ENCODE data around the gene DPH1. TPM values are rescaled to one million over a fixed set of nuclear protein-coding genes. Genes with fewer than 3 reads are reported as not detected.

DPH1 gene
- total and polyA plus RNA-seq, 5 experiments from 2014 or later: 26.6 to 124 (median 47.0) TPM

- no peaks in the 10 kb centered on the region for H3K9me3 Mint-ChIP-seq
- H3K27me3 Mint-ChIP-seq: no peaks in the 10 kb centered on the region
- ATAC-seq: no peak
- H3K36me3 Mint-ChIP-seq: peaks cover 6 to 61% (median 42%) of the 10 kb centered on the region in 3 donors
- no peak overlapping the region for H3K4me3 Mint-ChIP-seq
- no peak for DNase-seq
- H3K27ac Mint-ChIP-seq: peak overlapping the region in 3 of 10 donors; percentile 31 to 77 (median 49)
- H3K4me1 Mint-ChIP-seq: peaks cover 15 to 65% (median 24%) of the 10 kb centered on the region in 4 donors
- POLR2A ChIA-PET: no interaction called here
These were observed 54.2 kb downstream of the DPH1 start for GRCh38 chr17:2084036-2084765.

DNA sequence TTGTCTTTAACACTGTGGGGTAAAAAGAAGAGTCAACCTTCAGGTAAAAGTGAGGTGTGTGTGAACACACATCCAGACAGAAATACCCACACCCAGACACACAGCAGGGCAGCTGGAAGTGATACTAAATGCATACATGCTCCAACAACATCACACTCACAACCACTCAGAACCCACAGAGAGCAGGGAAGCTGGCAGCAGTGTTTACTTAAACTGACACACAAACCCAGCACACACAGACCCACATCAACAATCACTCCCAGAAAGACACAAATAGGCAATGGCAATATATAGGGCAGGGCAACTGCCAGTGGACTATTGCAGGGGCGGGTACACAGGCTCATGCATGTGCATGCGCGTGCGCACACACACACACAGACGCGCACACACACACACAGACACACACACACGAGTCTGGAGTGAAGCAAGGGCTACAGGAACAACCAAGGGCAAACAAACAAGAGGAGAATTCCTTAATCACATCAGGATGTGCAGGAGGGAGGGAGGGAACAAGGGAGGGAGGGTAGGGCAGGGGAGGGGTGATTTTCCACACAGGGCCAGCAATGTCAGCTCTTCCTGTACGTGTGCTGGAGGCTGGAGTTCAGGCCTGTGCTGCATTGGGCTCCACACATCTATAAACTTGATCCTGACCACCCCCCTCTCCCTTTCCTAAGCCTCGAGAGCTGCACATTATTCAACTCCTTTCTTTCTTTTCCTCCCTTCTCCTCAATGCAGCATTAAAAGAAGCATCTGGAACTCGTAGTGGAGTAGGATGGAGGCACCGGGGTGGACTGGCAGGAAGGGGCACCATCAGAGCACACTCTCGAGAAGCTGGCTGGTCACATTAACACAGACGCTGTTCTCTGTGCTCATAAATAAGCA is 55.1 kb downstream of the DPH1 start:
- H3K9me3 Mint-ChIP-seq: no peaks in the 10 kb centered on the region
- no peaks in the 10 kb centered on the region for H3K27me3 Mint-ChIP-seq
- H3K36me3 Mint-ChIP-seq: peaks cover 6 to 53% (median 37%) of the 10 kb centered on the region in 3 donors
- DNase-seq: no peak
- POLR2A ChIA-PET: no interaction called here
- H3K27ac Mint-ChIP-seq: peak overlapping the region in 3 of 10 donors; percentile 31 to 77 (median 49)
- peaks cover 19 to 73% (median 32%) of the 10 kb centered on the region in 4 donors for H3K4me1 Mint-ChIP-seq
- no peak overlapping the region for H3K4me3 Mint-ChIP-seq
- ATAC-seq: no peak

GRCh38 chr17:2085648-2085949 is 55.6 kb downstream of the DPH1 start:
- Mint-ChIP-seq H3K36me3 (peaks cover 6 to 48% (median 33%) of the 10 kb centered on the region in 3 donors), H3K4me1 (peaks cover 22 to 79% (median 37%) of the 10 kb centered on the region in 4 donors), H3K27me3 (no peaks in the 10 kb centered on the region), H3K4me3 (peak overlapping the region in 1 of 10 donors; percentile 30), H3K9me3 (no peaks in the 10 kb centered on the region), H3K27ac (peak overlapping the region in 1 of 10 donors; percentile 19)
- DNase-seq: no peak
- POLR2A ChIA-PET: no interaction called here
- ATAC-seq: no peak

DNA sequence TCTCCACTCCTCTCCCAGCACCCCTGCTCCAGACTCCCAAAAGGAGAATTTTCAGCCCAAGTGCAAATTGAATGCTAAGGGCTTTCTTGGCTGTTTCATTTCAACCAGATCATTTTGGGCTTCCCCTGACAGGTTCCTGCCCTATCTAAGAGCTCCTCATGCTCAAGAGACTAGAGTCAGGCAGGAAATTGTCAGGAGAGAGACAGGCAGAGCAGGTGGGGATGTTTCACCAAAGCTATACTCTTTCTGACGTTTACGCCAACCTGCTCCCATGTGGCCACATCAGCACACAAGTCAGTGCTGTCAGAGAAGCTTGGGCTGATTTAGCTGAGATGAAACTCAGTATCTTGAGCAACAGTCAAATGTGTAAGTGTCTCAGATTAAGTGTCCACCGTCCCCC is 56.4 kb downstream of the DPH1 start:
- Mint-ChIP-seq H3K27me3 (no peaks in the 10 kb centered on the region), H3K9me3 (no peaks in the 10 kb centered on the region), H3K4me3 (no peak overlapping the region), H3K4me1 (peaks cover 26 to 84% (median 44%) of the 10 kb centered on the region in 4 donors), H3K27ac (peak overlapping the region in 1 of 10 donors; percentile 56), H3K36me3 (peaks cover 6 to 43% (median 27%) of the 10 kb centered on the region in 3 donors)
- POLR2A ChIA-PET: no interaction called here
- ATAC-seq: no peak
- DNase-seq: no peak

DNA sequence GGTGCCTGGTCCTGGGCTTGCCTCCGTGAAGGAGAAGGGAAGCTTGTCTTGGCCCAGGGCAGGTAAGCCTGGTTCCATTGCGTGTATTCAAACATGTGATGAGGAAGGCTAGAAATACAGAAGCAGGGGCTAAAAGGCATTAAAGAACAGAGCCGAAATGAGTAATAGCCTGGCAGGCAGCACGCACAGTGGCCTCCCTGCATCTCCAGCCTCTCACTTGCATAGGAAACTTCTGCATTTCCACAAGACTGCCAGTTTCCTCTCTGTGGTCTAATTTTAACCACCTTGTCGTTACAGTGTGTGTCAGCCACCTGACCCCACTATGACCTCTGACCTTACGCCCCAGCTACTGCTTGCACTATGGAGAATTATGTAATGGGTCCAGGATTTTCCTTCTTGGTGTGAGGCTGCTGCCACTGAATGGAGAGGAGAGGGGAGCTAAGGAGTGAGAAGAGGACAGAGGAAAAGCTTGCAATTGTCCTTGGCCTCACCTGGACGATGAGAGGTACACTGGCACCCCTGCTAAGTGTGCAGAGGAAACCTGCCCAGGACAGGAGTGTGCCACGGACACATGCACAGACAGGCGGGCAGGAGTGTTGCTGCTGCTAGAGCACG is 57.8 kb downstream of the DPH1 start:
- peak in 1 of 2 donors; percentile 15 for ATAC-seq
- Mint-ChIP-seq H3K27me3 (no peaks in the 10 kb centered on the region), H3K9me3 (no peaks in the 10 kb centered on the region), H3K4me3 (peak overlapping the region in 7 of 10 donors; percentile 1 to 58 (median 37)), H3K36me3 (peaks cover 0 to 38% (median 20%) of the 10 kb centered on the region in 3 donors), H3K27ac (peak overlapping the region in 8 of 10 donors; percentile 0 to 60 (median 40)), H3K4me1 (peaks cover 23 to 84% (median 52%) of the 10 kb centered on the region in 4 donors)
- POLR2A ChIA-PET: no interaction called here
- DNase-seq: peak in 2 of 10 donors; percentile 9 to 25

DNA sequence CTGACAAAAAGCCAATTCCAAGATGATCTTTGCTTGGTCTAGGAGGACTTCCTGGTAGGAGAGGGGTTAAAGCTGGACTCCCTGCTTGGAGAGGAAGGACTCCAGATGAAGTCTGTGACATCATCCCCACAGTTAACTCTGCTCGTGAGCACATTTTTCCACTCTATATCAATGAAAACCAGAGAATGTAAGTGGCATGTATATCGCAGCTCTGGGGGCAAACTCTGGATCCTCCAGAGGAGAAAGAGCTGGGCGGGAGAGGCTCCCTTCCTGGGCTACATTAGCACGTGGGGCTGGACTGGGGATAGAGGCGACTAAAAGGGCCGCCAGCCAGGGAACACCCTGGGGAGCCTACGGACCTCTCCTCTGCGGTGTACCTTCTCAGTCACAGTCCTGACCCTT is 59.1 kb downstream of the DPH1 start:
- H3K36me3 Mint-ChIP-seq: peaks cover 0 to 39% (median 14%) of the 10 kb centered on the region in 3 donors
- POLR2A ChIA-PET: interaction anchor here (1.3 kb wide), 1 partner anchor 15 kb away, joined by 4 read pairs; no protein-coding TSS in a partner anchor
- peaks cover 23 to 77% (median 54%) of the 10 kb centered on the region in 4 donors for H3K4me1 Mint-ChIP-seq
- peak overlapping the region; percentile 86 to 100 (median 94) for H3K4me3 Mint-ChIP-seq
- no peaks in the 10 kb centered on the region for H3K27me3 Mint-ChIP-seq
- H3K9me3 Mint-ChIP-seq: no peaks in the 10 kb centered on the region
- peak overlapping the region; percentile 80 to 99 (median 94) for H3K27ac Mint-ChIP-seq
- ATAC-seq (peak; percentile 20 to 24), DNase-seq (no peak)

GRCh38 chr17:2090210-2090641 is 60.3 kb downstream of the DPH1 start:
- ATAC-seq (peak; percentile 31 to 55), DNase-seq (peak in 1 of 10 donors; percentile 13)
- no peaks in the 10 kb centered on the region for H3K9me3 Mint-ChIP-seq
- POLR2A ChIA-PET: interaction anchor here (1.2 to 1.5 kb wide), 3 partner anchors 13 to 182 kb away, joined by 3 to 4 read pairs (median 3); partner anchors contain the start of gene HIC1
- H3K4me1 Mint-ChIP-seq: peaks cover 23 to 67% (median 54%) of the 10 kb centered on the region in 4 donors
- H3K27ac Mint-ChIP-seq: peak overlapping the region; percentile 83 to 99 (median 94)
- H3K36me3 Mint-ChIP-seq: peaks cover 0 to 38% (median 8%) of the 10 kb centered on the region in 3 donors
- H3K4me3 Mint-ChIP-seq: peak overlapping the region; percentile 86 to 100 (median 94)
- H3K27me3 Mint-ChIP-seq: no peaks in the 10 kb centered on the region

- H3K27me3 Mint-ChIP-seq: no peaks in the 10 kb centered on the region
- H3K27ac Mint-ChIP-seq: peak overlapping the region in 6 of 10 donors; percentile 53 to 99 (median 88)
- ATAC-seq (no peak), DNase-seq (no peak)
- H3K9me3 Mint-ChIP-seq: no peaks in the 10 kb centered on the region
- peaks cover 26 to 64% (median 54%) of the 10 kb centered on the region in 4 donors for H3K4me1 Mint-ChIP-seq
- peaks cover 0 to 36% (median 8%) of the 10 kb centered on the region in 3 donors for H3K36me3 Mint-ChIP-seq
- H3K4me3 Mint-ChIP-seq: peak overlapping the region in 7 of 10 donors; percentile 87 to 100 (median 93)
- POLR2A ChIA-PET: interaction anchor here (0.7 to 1.5 kb wide), 3 partner anchors 23 to 181 kb away, joined by 3 read pairs; partner anchors contain the start of gene HIC1
These were observed 61.0 kb downstream of the DPH1 start for GRCh38 chr17:2090804-2091534.

DNA sequence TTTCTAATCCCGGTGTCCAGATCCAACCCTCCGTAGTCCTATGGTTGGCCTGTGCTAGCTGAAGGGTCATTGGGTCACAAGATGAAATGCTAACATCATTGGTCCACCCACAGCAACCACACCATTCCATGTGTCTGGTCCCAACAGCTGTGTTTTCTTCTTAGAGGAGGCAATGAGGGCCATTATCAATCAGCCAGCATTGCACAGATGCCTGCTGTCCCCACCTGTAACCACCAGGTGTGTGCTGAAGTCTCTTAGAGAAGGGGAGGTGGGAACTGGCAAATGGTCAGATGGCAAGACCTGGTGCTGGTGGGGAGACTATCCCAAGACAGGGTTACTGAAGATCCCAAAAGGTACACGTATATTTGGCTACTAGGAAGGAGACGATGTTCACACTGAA is 62.3 kb downstream of the DPH1 start:
- Mint-ChIP-seq H3K4me3 (peak overlapping the region in 1 of 10 donors; percentile 22), H3K9me3 (no peaks in the 10 kb centered on the region), H3K4me1 (peaks cover 26 to 53% (median 49%) of the 10 kb centered on the region in 4 donors), H3K27ac (peak overlapping the region in 5 of 10 donors; percentile 9 to 76 (median 49)), H3K27me3 (no peaks in the 10 kb centered on the region), H3K36me3 (peaks cover 0 to 30% (median 3%) of the 10 kb centered on the region in 3 donors)
- no peak for DNase-seq
- POLR2A ChIA-PET: interaction anchor here (0.6 to 1.0 kb wide), 2 partner anchors 35 to 463 kb away, joined by 3 to 4 read pairs; partner anchors contain the start of gene SLC43A2
- no peak for ATAC-seq

- Mint-ChIP-seq H3K27ac (peak overlapping the region in 3 of 10 donors; percentile 7 to 78 (median 52)), H3K4me1 (peaks cover 21 to 42% (median 39%) of the 10 kb centered on the region in 4 donors), H3K27me3 (no peaks in the 10 kb centered on the region), H3K36me3 (peaks cover 0 to 36% (median 3%) of the 10 kb centered on the region in 3 donors), H3K4me3 (no peak overlapping the region), H3K9me3 (no peaks in the 10 kb centered on the region)
- ATAC-seq (no peak), DNase-seq (no peak)
- POLR2A ChIA-PET: interaction anchor here (1.0 kb wide), 1 partner anchor 36 kb away, joined by 3 read pairs; no protein-coding TSS in a partner anchor
These were observed 63.4 kb downstream of the DPH1 start for GRCh38 chr17:2093349-2093748.

Data from naive thymus-derived CD8-positive, alpha-beta T cell (primary cell).